ENCODE measurements around the gene CCM2. TPM values are rescaled to one million over a fixed set of nuclear protein-coding genes. Genes with fewer than 3 reads are reported as not detected.
A peak's percentile ranks its signal among the peaks of the same experiment; 100 is the strongest.
"Not testable (repeated sequence)": the region's sequence is repeated elsewhere in the genome, so short reads cannot be mapped to it uniquely, and the experiment has no call there.

CCM2 gene
- polyA plus RNA-seq, 5 donors: 23.3 to 36.6 (median 28.0) TPM

DNA sequence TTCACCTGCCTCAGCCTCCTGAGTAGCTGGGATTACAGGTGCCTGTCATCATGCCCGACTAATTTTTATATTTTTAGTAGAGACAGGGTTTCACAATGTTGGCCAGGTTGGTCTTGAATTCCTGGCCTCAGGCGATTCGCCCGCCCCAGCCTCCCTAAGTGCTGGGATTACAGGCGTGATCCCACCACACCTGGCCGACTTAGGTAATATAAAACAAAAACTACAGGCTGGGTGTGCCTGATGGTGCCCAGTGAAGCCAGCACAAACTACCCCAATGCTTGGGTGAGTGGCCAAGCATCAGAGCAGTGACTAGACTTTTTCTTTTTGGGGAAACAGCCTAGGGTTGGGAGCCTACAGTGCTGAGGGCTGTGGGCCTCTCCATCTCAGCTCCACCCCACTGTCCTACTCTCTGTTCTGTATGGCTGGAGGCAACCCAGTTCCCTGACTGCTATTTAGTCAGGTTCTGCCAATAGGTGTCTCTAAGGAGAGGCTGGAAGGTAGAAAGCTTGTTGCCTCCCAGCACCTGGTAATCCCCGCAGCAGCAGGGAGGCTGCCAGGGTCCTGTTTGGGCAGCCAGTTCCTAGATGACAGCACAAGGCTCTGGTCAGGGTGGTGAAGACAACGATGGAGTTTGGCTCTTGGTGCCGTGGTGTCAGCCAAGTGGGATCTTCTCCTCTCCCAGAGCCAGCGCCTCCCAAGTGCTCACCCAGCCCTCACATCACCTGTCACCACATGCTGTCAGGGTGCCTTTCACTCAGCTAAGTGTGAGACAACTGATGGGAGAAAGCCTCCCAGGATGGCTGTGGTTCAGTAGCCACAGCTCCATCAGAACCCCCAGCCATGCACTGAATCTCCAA lies 99.2 kb downstream of the CCM2 start:
- DNase-seq: no peak

DNA sequence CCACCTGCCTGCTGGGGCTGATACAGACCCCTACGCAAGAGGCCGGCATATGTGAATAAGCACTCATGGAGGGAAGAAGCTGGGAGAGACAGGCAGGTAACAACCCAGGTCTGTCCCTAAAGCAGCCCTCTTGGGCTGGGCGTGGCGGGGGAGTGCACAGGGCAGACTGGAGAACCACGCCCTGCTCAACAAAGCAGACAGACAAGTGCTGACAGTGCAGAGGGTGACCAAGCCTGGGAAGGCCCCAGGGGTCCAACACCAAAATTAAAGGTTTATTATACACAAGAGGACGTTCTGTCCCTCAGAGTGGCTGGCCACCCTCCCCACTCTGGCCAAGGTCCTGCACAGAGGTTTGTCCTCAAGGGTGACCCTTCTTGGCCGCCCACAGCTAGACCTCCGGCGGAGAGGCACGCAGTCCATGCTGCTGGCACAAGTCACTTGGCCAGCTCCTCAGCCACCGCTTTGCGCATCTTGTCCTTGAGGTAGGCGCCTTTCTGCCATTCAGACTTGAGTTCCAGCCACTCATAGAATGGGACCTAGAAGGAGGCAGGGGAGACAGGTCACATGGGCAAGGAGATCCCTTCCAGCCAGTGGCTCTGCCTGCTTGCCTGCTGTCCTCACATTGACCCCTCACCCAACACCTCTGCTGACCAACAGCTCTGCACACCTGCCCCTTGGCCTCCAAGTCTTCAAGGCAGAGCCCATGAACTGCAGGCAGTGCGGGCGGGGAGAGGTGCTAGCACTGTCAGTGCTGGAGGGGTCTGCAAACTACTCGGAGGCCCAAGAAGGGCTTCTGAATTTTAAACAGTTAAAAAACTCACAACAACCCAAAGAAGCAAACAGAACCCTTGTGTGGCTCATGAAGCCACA lies 100.1 kb downstream of the CCM2 start:
- DNase-seq: no peak

- no peak for DNase-seq
Observed at GRCh38 chr7:45100761-45101480, 100.9 kb downstream of the CCM2 start.

- DNase-seq: no peak
Observed at GRCh38 chr7:45101748-45102147, 101.7 kb downstream of the CCM2 start.

DNA sequence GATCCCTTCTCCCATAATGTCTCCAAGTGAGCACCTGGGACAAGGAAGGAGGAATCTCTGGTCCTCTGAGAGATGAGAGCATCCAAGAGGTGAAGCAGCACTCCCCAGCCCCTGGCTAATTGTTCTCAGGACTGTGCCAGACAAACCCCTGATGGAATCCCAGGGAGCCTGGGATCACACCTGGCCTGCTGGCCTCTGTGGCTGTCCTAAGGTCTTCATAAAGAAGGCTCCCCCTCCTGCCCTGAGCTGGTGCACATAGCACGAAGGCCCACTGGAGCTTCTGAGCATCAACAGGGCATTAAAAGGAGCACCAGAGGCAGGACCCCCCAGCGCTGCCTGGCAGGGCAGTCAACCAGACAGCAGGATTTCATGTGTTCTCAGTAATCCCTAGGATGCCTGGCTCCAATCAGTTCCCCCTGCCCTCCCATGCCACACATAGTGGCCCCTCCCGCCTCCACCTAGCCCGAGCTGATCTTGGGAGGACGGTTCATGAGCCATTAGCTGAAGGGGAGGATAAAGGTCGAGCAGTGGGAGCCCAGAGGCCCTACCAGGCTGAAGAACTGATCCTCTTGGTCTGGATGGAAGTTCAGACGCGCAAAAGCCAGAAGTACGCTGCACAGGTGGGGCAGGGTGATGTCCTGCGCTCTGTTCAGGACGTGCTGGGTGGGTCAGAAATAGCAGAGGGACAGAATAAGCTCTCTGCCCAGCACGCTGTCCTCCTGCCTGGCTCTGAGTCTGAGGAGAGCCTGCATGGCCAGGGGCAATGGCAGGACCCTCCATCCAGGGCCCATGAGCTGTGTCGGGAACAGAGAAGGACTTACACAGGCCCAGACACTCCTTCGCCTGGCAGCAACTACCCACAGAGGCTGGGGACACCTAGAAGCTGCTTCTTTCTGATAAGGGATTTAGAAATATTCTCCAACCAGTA lies 103.0 kb downstream of the CCM2 start:
- DNase-seq: no peak

GRCh38 chr7:45103958-45104843 lies 104.2 kb downstream of the CCM2 start:
- no peak for DNase-seq

GRCh38 chr7:45104844-45105587 lies 105.0 kb downstream of the CCM2 start:
- DNase-seq: no peak

DNA sequence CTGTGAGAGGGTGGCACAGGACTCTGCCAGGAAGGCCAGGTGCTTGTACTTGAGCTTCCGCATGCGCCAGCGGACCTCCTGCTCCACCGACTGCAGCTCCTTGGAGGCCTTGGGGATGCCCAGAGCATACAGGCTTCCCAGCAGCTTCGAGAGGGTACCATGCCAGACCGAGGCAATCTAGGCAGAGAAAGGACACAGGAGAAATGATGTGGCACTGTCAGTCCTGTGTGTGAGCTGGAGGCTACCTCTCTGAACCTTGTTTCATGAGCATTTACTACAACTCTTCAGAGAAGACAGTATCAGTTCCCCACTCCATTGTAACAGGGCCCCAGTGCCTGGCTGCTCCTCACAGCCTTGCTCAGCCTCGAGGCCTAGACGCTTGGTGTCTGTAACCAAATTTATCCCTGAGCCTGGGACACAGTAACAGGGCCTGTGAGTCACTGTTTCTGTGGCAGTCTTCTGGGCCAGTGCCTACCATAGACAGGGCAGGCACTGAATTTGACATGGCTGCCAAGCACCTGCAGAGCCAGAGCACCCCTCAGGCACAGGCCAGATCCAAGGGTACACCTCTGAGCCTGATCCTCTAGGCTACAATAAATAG lies 105.7 kb downstream of the CCM2 start:
- DNase-seq: no peak

- DNase-seq: no peak
Observed at GRCh38 chr7:45106820-45107219, 106.8 kb downstream of the CCM2 start.

- no peak for DNase-seq
Observed at GRCh38 chr7:45107356-45107755, 107.4 kb downstream of the CCM2 start.

DNA sequence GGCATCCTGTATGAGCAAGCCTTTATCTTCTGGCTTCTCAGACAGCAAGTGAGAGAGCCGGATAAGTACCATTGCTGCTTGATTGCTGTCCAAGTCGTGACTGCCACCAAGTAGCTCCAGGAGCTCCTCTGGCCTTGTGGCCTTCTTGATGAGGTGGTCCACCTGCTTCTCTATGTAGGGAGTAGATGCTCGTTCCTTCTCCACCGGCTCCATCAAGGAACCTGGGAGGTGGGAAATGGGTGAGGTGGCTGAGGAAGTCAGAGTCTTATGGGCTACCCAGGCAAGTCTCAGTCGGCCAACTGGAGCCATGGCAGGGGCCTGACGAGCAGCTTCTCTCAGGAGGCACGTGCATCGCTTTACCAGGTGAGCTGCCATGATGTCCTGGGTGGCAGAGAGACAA lies 108.9 kb downstream of the CCM2 start:
- no peak for DNase-seq

DNA sequence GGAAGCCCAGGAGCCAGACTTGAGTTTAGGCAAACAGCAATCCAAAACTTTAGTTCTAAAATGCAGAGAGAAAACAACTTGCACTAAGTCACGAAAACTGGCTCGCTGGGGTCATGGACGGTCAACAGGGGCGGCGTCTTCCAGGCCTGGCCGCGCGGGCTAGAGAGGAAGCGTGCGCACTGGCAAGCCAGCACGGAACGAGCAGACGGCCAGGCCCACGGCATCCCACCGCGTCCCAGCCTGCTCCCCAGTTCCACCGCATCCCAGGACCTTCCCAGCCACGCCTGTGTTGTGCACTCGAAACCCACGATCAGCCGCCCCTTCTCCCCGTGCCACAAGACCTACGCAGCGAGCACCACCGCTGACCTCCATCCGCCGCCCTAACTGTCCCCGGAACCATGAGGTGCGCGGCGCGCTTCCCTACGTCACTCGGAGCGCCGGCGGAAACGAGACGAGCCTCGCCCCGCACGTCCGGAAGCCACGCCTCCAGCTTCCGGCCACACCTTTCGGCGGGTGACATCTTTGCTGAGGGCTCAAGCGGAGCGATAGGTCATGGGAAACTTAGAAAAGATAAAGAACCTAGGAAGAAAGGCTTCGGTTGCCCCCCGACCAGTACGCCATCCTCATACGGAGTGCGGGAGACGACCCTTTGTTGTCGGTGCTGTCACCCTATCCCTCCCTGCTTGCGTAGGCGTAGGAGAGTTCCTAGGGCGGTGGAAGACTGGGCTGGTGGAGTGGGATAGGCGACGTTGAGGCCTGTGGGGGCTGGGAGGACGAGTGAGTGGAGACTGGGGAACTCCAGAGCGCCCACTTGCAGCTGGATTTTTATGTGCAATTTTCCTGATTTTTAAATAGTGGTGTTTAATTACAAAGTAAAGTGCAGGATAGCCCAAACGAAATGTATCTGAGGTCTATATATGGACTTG lies 111.6 kb downstream of the CCM2 start, which contains the start of gene TBRG4:
TBRG4 (minus strand) TSS at position 400 of the 926 bp plus-strand sequence. CDS start 2,460 bp downstream, outside the sequence.
- peak; percentile 96 for DNase-seq

- DNase-seq: no peak
Observed at GRCh38 chr7:45112648-45113047, 112.6 kb downstream of the CCM2 start.

- DNase-seq: not testable (repeated sequence)
Observed at GRCh38 chr7:45114257-45114656, 114.3 kb downstream of the CCM2 start.

DNA sequence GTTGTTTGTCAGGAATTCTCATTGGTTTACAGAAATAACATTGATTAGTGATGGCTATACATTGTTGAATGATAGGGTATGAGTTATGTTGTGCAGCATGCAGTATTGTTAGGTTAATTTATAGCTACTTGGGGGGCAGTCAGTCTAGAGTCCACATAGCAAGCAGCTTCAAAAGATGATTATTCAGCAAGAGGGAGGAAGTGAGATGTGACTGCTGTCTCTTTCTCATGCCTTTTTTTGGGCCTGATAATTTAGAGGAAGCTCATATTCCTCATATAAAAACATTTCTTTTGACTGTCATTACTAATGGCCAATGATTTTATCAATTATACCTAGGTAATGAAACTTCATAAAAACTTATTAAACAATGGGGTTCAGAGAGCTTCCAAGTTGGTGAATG lies 114.9 kb downstream of the CCM2 start:
- DNase-seq: no peak

GRCh38 chr7:45116048-45116447 lies 116.0 kb downstream of the CCM2 start:
- no peak for DNase-seq

- no peak for DNase-seq
Observed at GRCh38 chr7:45117582-45117981, 117.6 kb downstream of the CCM2 start.

Measured in right lung (tissue), 5 donors.